ENCODE measurements around the gene CCSAP. TPM values are rescaled to one million over a fixed set of nuclear protein-coding genes. Genes with fewer than 3 reads are reported as not detected.
"Not testable (repeated sequence)": the region's sequence is repeated elsewhere in the genome, so short reads cannot be mapped to it uniquely, and the experiment has no call there.

The CCSAP gene, protein sequence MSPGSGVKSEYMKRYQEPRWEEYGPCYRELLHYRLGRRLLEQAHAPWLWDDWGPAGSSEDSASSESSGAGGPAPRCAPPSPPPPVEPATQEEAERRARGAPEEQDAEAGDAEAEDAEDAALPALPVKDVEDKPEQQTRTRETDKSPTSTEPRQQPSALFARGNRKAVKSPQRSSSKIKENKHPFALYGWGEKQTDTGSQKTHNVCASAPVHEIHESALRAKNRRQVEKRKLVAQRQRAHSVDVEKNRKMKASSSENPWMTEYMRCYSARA
- 26.2 and 26.6 TPM in 2 replicates for total RNA-seq (2014; rRNA removed; shearing (Covaris generic))
- polyA plus RNA-seq (2015; cell fraction: cytosol; rRNA removed): 10.4 and 16.3 TPM in 2 replicates
- polyA plus RNA-seq (2015; cell fraction: nucleus; rRNA removed): 16.1 and 21.9 TPM in 2 replicates

DNA sequence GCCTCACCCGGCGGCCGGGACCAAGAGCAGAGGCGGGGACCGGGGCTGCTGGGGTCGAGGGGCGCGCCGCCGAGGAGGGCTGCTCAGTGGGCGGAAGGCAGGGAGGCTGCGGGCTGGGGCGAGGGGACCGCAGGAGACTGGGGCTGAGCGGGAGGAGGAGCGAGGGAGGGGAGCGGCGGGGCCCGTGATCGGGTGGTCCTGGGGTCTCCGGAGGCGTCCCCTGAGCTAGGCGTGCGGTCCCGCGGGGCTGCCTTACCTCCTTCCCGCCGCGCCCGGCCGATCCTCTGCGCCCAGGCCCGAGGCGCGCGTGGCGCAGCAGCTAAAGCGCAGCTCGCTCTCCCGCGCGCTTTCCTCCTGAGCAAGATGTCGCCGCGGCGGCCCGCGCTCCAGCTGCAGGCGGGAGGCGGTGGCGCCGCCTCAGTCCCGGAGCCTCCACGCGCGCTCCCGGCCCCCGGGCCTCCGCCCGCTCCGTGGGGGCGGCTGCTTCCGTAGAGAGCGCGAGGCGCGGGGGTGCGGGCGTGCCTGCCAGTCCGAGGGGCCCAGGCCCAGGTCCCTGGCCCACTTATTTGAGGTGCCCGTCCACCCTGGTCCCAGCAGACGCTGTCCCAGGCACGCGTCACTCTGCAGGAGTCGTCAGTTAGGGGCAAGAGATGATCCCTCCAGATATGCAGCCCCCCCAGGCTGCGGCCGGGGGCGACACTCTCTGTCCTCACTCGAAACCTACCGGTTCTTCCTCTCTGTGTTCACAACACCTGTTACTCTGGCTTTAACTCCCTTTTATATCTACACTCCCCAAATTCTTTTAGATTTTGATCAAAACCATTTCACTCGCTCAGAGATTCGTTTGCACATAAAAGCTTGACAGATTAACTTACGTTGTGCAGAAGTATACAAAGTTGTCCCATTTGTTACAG, at the start of gene CCSAP:
TSS of gene CCSAP (minus strand) at position 392 of the 914 bp plus-strand sequence. CDS start 582 bp downstream, outside the sequence.
- peak; percentile 19 for DNase-seq (ENCODE audit: low read depth, low spot score)
- in situ Hi-C loops (cut with HindIII; ENCODE audit: low pct_unique_long_range_greater_than_20kb, low sequenced_read_pairs): no loop called here

DNA sequence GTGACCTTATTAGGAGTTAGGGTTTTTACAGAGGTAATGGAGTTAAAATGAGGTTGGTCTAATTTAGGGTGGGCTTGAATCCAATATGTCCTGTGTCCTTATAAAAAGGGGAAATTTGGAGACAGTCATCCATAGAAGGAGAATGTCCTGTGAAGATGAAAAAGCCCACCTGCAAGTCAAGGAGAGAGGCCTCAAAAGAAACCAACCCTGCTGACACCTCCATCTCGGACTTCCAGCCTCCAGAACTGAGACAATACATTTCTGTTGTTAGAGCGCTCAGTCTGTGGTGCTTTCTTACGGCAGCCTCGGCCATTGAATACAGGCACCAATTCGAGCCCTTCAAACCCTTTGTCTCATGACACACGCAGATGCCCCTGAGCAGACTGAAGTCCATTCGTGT, 47.3 kb upstream of the CCSAP start:
- DNase-seq (ENCODE audit: low read depth, low spot score): no peak
- in situ Hi-C loops (cut with HindIII; ENCODE audit: low pct_unique_long_range_greater_than_20kb, low sequenced_read_pairs): no loop called here

DNA sequence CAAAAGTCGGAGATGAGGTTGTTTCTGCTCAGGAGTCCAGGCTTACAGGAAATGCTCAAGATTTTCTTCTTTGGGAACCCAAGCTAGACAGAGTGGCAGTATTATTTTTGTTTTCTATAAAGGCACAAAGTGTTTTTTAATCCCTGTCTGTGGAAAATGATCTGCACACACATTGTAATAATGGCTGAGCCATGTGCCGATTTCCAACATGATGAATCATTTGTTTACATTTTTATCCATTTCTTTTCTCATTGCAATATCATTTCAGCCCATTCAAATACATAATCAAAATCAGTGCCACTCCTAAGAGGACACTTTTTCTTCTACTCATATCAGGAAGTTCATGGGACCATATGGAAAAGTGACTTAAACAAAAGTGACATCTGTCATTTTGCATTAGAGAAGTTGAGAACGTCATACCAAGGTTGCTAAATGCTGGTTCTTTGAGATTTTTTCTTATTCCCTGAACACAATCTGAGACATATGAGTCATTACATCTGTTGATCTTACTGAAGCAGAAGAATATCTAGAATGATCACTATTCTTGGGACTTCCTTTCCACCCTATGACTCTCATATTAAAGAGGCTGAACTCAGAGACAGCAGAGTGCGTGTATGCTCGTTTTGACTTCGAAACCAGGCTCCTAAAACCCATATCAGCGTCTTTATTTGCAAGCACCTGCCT, 46.2 kb upstream of the CCSAP start:
- no peak for DNase-seq (ENCODE audit: low read depth, low spot score)
- in situ Hi-C loops (cut with HindIII; ENCODE audit: low pct_unique_long_range_greater_than_20kb, low sequenced_read_pairs): no loop called here

DNA sequence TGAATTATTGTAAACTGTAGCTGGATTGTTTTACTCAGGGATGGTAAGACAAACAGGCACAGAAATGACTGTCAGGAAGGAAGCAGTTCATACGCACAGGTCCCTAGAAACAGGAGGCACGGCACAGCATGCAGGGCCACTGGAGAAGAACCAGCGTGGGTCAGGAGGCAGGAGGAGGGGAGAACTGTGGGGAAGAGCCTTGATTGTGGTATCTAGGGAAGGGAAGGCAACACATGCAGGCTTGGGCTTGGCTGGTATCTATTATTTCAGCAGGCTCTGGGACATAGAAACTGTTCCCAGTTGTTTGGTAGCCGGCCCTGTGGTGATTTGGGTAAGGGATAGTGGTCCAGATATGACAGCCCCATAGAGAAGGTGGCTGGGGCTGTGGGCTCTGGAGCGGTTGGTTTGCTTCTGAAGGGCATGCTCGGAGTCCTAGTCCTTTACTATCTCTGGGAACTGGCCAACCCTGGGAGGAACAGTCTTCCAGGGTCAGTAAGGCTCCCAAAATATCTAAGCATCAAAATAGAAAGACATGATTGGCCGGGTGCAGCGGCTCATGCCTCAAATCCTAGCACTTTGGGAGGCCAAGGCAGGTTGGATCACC, 43.1 kb upstream of the CCSAP start:
- peak; percentile 41 for DNase-seq (ENCODE audit: low read depth, low spot score)
- in situ Hi-C loops (cut with HindIII; ENCODE audit: low pct_unique_long_range_greater_than_20kb, low sequenced_read_pairs): no loop called here

DNA sequence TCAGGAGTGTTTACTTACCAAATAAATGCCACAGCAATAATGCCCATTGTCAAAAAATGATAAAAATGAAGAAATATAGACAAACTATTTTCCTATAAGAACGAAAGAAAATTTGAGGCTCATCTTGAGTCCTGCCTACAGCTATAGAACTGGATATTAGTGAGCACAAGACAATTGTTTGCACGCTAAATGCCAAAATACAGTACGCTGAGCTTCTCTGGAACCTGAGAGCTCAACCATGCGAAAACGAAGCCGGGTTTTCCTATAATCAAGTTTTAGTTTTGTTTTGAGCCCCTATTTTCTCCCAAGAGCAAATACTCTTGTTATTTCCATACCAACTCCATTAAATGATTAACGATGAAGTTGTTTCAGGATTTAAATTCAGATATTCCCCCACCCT, 42.0 kb upstream of the CCSAP start:
- DNase-seq (ENCODE audit: low read depth, low spot score): no peak
- in situ Hi-C loops (cut with HindIII; ENCODE audit: low pct_unique_long_range_greater_than_20kb, low sequenced_read_pairs): no loop called here

DNA sequence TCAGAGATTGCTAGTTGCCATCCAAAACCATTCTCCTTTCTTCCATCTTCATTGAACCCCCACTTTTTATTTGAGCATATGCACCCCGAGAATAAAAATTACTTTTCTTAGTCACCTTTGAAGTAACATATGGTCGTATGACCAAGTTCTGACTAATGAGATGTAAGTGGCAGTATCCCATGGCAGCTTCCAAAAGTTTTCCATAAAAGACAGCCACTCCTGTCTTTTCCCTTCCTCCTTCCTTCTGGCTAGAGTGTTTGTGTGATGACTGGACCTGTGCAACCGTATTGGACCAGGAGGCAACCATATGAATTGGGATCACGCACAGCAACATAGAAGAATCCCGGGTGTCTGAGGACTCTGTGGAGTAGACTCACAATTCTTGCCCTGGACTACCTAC, 41.1 kb upstream of the CCSAP start:
- in situ Hi-C loops (cut with HindIII; ENCODE audit: low pct_unique_long_range_greater_than_20kb, low sequenced_read_pairs): no loop called here
- no peak for DNase-seq (ENCODE audit: low read depth, low spot score)

DNA sequence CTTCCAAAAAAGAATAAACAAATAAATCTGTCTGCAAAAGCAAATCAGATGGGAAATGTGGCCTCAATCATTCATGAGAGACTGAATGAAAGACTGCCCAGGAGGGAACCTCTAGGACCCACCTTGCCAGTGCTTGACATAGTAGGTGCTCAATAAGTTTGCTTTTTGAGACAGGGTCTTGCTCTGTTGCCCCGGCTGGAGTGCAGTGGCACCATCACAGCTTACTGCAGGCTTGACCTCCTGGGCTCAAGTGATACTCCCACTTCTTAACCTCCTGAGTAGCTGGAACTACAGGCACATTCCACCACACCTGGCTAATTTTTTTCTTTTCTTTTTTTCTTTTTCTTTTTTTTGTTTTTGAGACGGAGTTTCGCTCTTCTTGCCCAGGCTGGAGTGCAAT, 40.3 kb upstream of the CCSAP start:
- in situ Hi-C loops (cut with HindIII; ENCODE audit: low pct_unique_long_range_greater_than_20kb, low sequenced_read_pairs): no loop called here
- no peak for DNase-seq (ENCODE audit: low read depth, low spot score)

DNA sequence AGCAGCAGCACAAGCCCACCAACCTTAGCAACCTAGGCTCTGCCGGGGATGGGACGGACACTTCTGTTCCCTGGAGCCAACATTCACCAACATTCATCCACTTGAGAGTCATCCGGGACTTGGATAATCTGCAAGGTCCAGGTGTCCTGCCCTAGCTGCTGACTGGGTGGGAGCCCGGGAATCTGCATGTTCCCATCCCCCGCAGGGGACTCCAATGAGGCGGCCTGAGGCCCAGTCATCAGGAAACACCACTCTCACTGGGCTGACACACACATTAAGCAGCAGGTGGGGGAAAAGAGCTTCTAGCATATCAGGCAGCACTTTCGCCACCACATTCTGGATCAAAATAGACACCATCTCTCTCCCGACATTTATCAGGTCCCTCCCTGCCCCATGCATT, 38.4 kb upstream of the CCSAP start:
- in situ Hi-C loops (cut with HindIII; ENCODE audit: low pct_unique_long_range_greater_than_20kb, low sequenced_read_pairs): no loop called here
- DNase-seq (ENCODE audit: low read depth, low spot score): no peak

DNA sequence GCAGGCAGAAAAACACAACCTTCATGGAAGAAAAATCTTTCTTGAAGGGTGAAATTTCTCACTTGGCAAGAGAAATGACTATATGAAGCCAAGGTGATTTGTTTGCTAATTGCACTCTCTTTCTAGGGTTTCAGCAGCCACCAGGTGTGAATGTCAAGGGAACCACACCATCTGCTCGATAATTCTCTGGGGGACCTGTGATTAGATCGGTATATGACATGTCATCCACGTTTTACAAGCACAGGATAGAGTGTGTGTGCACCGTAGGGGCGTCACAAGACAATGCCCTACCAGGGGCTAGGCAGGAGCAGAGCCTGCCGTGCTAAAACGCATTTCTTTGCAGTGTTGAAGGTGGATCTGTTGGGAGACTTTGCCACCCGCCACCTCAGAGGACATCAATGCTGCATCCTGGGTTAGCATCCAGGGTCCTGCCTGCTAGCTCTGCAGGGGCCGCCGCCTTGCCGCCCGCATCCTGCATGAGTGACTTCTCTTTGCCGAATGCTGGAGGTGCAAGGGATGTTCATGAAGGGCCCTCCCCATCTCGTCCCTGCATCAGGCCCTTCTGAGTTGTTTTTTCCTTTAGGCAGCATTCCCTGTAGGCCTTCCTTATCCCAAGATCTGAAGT, 37.8 kb upstream of the CCSAP start:
- in situ Hi-C loops (cut with HindIII; ENCODE audit: low pct_unique_long_range_greater_than_20kb, low sequenced_read_pairs): no loop called here
- DNase-seq (ENCODE audit: low read depth, low spot score): no peak

DNA sequence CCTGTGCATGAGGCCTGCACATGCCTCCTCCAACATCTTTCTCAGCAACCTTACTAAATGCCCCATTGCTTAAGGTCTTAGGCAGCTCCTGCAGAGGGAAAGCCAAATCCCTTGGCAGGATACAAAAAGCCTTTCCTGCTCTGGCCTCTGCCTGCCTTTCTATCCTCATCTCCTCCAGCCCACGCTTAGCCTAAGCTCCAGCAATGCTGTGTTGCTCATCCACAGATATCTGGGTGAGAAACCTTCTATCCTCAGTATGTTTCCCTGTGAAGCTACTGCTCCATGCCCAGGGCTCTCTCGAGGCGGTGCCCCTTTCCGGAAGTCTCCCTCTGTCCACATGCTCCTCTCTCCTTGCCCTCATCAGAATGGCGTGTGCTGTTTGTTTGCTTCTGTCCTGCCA, 37.0 kb upstream of the CCSAP start:
- in situ Hi-C loops (cut with HindIII; ENCODE audit: low pct_unique_long_range_greater_than_20kb, low sequenced_read_pairs): no loop called here
- DNase-seq (ENCODE audit: low read depth, low spot score): no peak

DNA sequence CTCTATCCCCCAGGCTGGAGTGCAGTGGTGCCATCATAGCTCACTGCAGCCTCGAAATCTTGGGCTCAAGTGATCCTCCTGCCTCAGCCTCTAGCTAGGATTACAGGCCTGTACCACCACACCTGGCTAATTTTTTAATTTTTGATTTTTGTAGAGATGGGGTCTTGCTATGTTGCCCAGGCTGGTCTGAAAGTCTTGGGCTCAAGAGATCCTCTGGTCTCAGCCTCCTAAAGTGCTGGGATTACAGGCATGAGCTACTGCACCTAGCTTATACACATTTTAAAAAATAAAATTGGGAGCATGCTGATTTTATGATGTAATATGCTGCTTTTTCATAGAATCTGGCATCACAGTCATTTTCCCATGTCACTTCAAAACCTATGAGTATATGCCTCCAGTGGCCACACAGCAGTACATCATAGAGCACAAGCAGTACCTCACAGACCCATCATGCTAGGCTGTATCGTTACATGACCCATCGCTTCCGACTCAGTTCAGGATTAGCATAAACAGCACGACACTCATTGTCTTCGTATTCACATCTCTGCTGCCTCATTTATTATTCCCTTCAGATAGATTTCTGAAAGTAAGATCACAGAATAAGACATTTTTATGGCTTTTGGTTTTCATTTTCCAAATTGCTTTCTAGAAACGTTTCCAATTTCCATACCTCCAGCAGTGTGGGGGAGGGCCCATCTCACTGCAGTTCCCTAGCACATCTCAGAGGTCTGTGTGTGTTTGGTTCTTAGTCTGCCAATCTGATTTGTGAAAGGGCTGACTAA, 35.9 kb upstream of the CCSAP start:
- no peak for DNase-seq (ENCODE audit: low read depth, low spot score)
- in situ Hi-C loops (cut with HindIII; ENCODE audit: low pct_unique_long_range_greater_than_20kb, low sequenced_read_pairs): no loop called here

DNA sequence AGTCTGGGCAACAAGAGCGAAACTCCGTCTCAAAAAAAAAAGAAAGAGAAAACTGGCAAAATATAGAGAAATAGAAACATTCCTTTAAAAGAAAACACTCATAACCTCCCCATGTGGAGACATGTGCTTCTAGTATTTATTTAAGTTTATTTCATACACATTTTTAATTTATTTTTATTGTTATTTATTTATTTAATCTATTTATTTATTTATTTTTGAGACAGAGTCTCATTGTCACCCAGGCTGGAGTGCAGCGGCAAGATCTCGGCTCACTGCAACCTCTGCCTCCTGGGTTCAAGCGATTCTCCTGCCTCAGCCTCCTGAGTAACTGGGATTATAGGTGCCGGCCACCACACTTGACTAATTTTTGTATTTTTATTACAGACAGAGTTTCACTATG, 35.2 kb upstream of the CCSAP start:
- DNase-seq (ENCODE audit: low read depth, low spot score); in situ Hi-C loops (cut with HindIII; ENCODE audit: low pct_unique_long_range_greater_than_20kb, low sequenced_read_pairs): not testable (repeated sequence)

DNA sequence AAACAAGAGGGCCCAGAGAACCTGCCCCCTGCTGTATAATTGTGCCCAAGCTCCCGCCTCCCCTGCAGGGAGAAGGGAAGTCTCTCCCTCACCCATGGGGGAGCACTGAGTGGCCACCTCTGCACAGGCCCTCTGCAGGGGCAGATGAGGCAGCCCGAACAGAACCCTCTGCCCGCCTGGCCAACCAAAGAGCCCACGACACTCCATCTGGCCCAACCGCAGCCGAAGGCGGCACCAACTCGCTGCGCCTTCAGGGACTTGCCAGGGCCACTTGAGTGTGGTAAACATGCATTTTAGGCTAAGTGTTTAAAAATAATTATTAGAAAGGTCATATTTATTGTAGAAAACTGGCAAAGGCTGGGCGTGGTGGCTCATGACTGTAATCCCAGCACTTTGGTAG, 34.6 kb upstream of the CCSAP start:
- DNase-seq (ENCODE audit: low read depth, low spot score): no peak
- in situ Hi-C loops (cut with HindIII; ENCODE audit: low pct_unique_long_range_greater_than_20kb, low sequenced_read_pairs): no loop called here

DNA sequence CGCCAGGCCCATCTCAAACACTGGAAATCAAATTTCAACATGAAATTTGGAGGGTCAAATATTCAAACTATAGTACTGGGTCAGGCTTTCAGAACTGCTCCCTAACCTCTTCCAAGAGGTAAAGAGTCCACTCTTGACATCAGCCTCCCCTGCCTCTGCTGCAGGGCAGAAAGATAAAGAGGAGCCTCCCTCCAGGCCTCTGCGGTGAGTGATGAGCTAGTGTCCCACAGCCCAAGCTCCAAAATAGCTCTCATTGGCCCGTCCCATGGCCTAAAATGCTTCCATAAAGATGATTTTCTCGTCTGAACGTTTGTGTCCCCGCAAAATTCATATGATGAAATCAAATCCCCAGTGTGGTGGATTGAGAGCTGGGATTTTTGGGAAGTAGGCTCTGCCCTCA, 33.7 kb upstream of the CCSAP start:
- DNase-seq (ENCODE audit: low read depth, low spot score): no peak
- in situ Hi-C loops (cut with HindIII; ENCODE audit: low pct_unique_long_range_greater_than_20kb, low sequenced_read_pairs): no loop called here

DNA sequence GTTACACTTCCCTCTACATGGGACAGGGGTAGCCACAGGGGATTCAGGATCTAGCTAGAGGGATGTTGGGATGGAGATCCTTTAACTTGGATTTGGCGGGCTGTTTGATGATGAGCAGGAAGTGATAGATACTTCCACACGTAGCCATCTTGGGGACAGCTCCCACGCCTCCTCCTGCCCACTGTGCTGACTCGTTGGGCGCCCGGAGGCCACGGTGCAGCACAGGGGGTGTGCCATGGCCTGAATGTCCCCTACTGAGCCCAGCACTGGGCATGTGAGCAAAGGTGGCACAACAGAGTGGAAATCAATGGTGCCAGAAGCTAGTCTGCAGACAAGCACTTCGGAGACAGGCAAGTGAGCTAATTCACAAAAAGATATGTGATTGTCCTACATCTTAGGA, 31.6 kb upstream of the CCSAP start:
- in situ Hi-C loops (cut with HindIII; ENCODE audit: low pct_unique_long_range_greater_than_20kb, low sequenced_read_pairs): no loop called here
- no peak for DNase-seq (ENCODE audit: low read depth, low spot score)

DNA sequence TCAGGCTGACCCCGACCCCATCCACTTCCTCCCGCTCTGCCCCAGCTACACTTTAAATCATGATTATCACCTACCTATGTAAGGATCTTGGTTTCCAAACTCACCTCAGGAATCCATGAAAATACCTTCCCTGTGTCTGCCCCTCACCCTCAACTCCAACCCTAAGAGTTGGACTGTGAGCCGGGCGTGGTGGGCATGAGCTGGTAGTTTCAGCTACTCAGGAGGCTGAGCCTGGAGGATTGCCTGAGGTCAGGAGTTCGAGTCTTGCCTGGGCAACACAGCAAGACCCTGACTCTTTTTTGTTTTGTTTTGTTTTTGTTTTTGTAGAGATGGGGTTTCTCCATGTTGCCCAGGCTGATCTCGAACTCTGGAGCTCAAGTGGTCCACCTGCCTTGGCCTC, 30.5 kb upstream of the CCSAP start:
- in situ Hi-C loops (cut with HindIII; ENCODE audit: low pct_unique_long_range_greater_than_20kb, low sequenced_read_pairs): no loop called here
- DNase-seq (ENCODE audit: low read depth, low spot score): no peak

DNA sequence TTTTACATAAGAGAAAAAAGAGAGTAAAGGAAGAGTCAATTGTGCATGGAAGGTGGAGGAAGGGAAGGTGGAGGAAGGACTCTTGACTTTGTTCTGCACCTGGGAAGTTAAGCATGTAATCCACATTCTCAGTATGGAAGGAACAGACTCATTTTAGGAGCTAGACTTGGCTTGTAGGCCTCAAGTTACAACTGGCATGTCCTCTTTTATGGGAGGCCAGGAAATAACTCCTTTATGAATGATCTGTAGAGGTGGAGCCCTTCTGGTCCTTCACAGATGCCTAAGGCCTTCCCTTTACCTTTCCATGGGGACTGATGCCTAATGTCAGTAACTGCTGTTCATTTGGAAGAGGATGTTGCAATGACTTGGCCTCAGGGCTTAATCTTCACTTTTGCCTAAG, 29.4 kb upstream of the CCSAP start:
- DNase-seq (ENCODE audit: low read depth, low spot score): no peak
- in situ Hi-C loops (cut with HindIII; ENCODE audit: low pct_unique_long_range_greater_than_20kb, low sequenced_read_pairs): no loop called here
